GM21381 (cell line): ENCODE measurements around the gene FBXW5.

ENCODE experiments used
- ATAC-seq: cut with Tn5 transposase; IDR thresholded peaks from one replicate; pipeline ENCODE4 v1.9.1; 2021; ENCODE audit warnings: mild to moderate bottlenecking, moderate library complexity; ENCODE audit not compliant: unreplicated experiment

The FBXW5 gene

GRCh38 chr9:136936645-136937170 lies 7.8 kb downstream of the FBXW5 start:
- ATAC-seq = no peak

- ATAC-seq = no peak
These were observed 8.9 kb downstream of the FBXW5 start for GRCh38 chr9:136935651-136936050.

GRCh38 chr9:136934277-136934676 lies 10.3 kb downstream of the FBXW5 start:
- ATAC-seq = no peak

GRCh38 chr9:136931611-136932130 lies 12.9 kb downstream of the FBXW5 start:
- no peak for ATAC-seq

- ATAC-seq = no peak
These were observed 14.5 kb downstream of the FBXW5 start for GRCh38 chr9:136930014-136930413.

GRCh38 chr9:136928591-136928990 lies 15.9 kb downstream of the FBXW5 start:
- no peak for ATAC-seq

GRCh38 chr9:136927343-136928271 lies 16.9 kb downstream of the FBXW5 start:
- ATAC-seq = no peak

- no peak for ATAC-seq
These were observed 17.8 kb downstream of the FBXW5 start for GRCh38 chr9:136926749-136927148.

- no peak for ATAC-seq
These were observed 18.3 kb downstream of the FBXW5 start for GRCh38 chr9:136926154-136926704.

GRCh38 chr9:136925414-136926153 lies 19.0 kb downstream of the FBXW5 start:
- no peak for ATAC-seq

GRCh38 chr9:136923881-136924280 lies 20.7 kb downstream of the FBXW5 start:
- no peak for ATAC-seq

GRCh38 chr9:136922540-136922939 lies 22.0 kb downstream of the FBXW5 start:
- ATAC-seq = no peak

- ATAC-seq = no peak
These were observed 22.8 kb downstream of the FBXW5 start for GRCh38 chr9:136921718-136922117.

GRCh38 chr9:136921307-136921706 lies 23.2 kb downstream of the FBXW5 start:
- ATAC-seq = no peak

- no peak for ATAC-seq
These were observed 23.8 kb downstream of the FBXW5 start for GRCh38 chr9:136920734-136921231.

GRCh38 chr9:136920069-136920468 lies 24.5 kb downstream of the FBXW5 start:
- ATAC-seq = no peak

GRCh38 chr9:136917902-136918301 lies 26.6 kb downstream of the FBXW5 start:
- ATAC-seq = no peak

- ATAC-seq = no peak
These were observed 28.0 kb downstream of the FBXW5 start for GRCh38 chr9:136916330-136917184.

GRCh38 chr9:136915632-136916329 lies 28.8 kb downstream of the FBXW5 start:
- no peak for ATAC-seq
